Spleen (tissue), 11 donors: ENCODE results near the gene CPSF4L. TPM values are rescaled to one million over a fixed set of nuclear protein-coding genes. Genes with fewer than 3 reads are reported as not detected.

ENCODE experiments used
- DNase-seq: peaks from one replicate; pipeline ENCODE4 v3.0.0-alpha.2; 2020
- H3K27ac ChIP-seq, 8 donors: fragments of 200-600 bp; sonication (generic) in 7 of 8; 1 replicate in 4 of 8; 2 replicates in 4 of 8; pipeline versions ENCODE4 v1.5.0 to v1.8.0; 2016 to 2021; ENCODE audit warnings: inconsistent platforms in 4 of 8, mild to moderate bottlenecking in 4 of 8, moderate library complexity in 1 of 8
- H3K27me3 ChIP-seq, 7 donors: fragments of 200-600 bp; sonication (generic) in 6 of 7; replicated peaks in 1 of 7; 1 replicate in 4 of 7; 2 replicates in 3 of 7; pipeline versions ENCODE4 v1.5.0 to v1.8.0; 2016 to 2021; ENCODE audit warnings: inconsistent platforms in 3 of 7, mild to moderate bottlenecking in 1 of 7
- H3K36me3 ChIP-seq, 6 donors: fragments of 200-600 bp; sonication (generic) in 5 of 6; 1 replicate in 4 of 6; 2 replicates in 2 of 6; pipeline versions ENCODE4 v1.5.0 to v1.8.0; 2016 to 2021; ENCODE audit warnings: inconsistent platforms in 2 of 6
- H3K4me1 ChIP-seq, 6 donors: fragments of 200-600 bp; sonication (generic) in 5 of 6; 1 replicate in 3 of 6; 2 replicates in 3 of 6; pipeline versions ENCODE4 v1.5.0 to v1.8.0; 2016 to 2021; ENCODE audit warnings: inconsistent platforms in 3 of 6
- H3K4me3 ChIP-seq, 8 donors: fragments of 200-600 bp; sonication (generic) in 7 of 8; 1 replicate in 4 of 8; 2 replicates in 4 of 8; pipeline versions ENCODE4 v1.5.0 to v1.8.0; 2016 to 2021; ENCODE audit warnings: inconsistent platforms in 4 of 8, mild to moderate bottlenecking in 4 of 8, moderate library complexity in 2 of 8
- H3K9me3 ChIP-seq, 8 donors: fragments of 200-600 bp; sonication (generic) in 7 of 8; 1 replicate in 4 of 8; 2 replicates in 4 of 8; pipeline versions ENCODE4 v1.5.0 to v1.8.0; 2016 to 2021; ENCODE audit warnings: inconsistent platforms in 4 of 8
- POLR2A ChIP-seq, 3 donors: fragments of 450-650 bp; IDR thresholded peaks; one replicate each; pipeline ENCODE4 v1.5.1; 2017; ENCODE audit warnings: antibody characterized with exemption in 3 of 3, mild to moderate bottlenecking in 1 of 3
- POLR2AphosphoS5 ChIP-seq, 3 donors: sonication (generic); formaldehyde crosslinking; IDR thresholded peaks; one replicate each; pipeline ENCODE4 v1.5.1; 2017; ENCODE audit warnings: antibody characterized with exemption in 3 of 3
- WGBS, 5 donors: extraction: QIAGEN DNeasy Blood & Tissue Kit in 3 of 5; methylation state at CpG; one replicate each; pipeline versions ENCODE4 v1.1.5 to v1.1.7; 2013 to 2018; 5-methylcytosine and 5-hydroxymethylcytosine counted together
- intact Hi-C: fragments of 100-400 bp; cut with DNase I; formaldehyde crosslinking; loops from one replicate; pipeline ENCODE4 v1.15.0; 2023; ENCODE audit warnings: low total_unique reads
- polyA plus RNA-seq, 3 donors: library from polyadenylated mRNA; stranded (reverse); fragments of 200-250 nt; gene quantifications; one replicate each; pipeline ENCODE4 v1.2.1, GENCODE V29; 2013
- total RNA-seq, 7 donors: library from RNA; depleted of rRNA in 3 of 7; stranded (reverse); fragments of >200 nt in 3 of 7; fragmentation: NEBNext Ultra II Directional in 4 of 7; extraction: Animal tissue kit (Norgen Biotek cat#: 25700) in 4 of 7; gene quantifications; one replicate each; pipeline versions ENCODE4 v1.1.0 to v1.2.1, GENCODE V29; 2016 to 2021
- TF ChIP-seq, protein P1 (sequence below), 11 experiments: fragments of 200-600 bp in 7 of 11; fragments of 450-650 bp in 4 of 11; sonication (generic) in 4 of 11; IDR thresholded peaks in 8 of 11; conservative IDR thresholded peaks in 3 of 11; 1 replicate in 7 of 11; 2 replicates in 4 of 11; pipeline versions ENCODE4 v1.4.0 to v1.8.0; 2016 to 2021; ENCODE audit warnings: antibody characterized with exemption in 11 of 11, inconsistent platforms in 4 of 11, mild to moderate bottlenecking in 1 of 11
- donor health status: healthy with polysubstance abuse.
- donor health status: DM: no; HTN: no; CAD: no; lungs with moderate emphysema.
- donor health status: DM: no; HTN: no; CAD: no.
- donor health status: Bipolar disorder and iron deficiency.
- donor health status: healthy.
- donor health status: DM: no; HTN: no; CAD: no.
- donor health status: DM: yes; HTN: yes; CAD: no.

CPSF4L gene
- total and polyA plus RNA-seq, 10 donors: not detected

DNA sequence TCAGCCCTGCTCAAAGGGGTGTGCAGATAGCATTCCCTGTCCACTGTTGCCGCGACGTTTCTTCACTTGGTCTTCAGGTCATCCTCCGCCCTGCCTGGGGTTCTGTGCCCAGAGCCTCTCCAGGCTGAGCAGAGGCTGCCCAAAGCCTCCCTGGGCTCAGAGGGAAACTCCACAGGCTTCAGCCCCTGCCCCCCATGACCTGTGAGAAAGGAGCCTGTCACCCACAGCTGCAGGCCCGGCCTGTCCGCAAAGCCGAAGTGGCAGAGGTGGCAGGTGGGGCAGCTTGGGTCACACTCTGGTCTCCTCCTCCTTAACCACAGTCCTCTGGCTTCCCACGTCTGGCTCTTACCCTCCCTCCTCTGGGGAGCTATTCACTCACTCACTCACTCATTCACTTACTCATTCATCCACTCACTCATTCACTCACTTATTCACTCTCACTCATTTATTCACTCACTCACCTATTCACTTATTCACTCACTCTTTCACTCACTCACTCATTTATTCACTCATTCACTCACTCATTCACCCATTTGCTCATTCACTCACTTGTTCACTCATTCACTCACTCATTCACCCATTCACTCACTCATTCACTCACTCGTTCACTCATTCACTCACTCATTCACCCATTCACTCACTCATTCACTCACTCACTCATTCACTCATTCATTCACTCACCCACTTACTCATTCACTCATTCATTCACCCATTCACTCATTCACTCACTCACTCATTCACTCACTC is 7.1 kb upstream of the CPSF4L start:
- Histone ChIP-seq H3K36me3 (no peaks in the 10 kb centered on the region), H3K4me3 (no peak overlapping the region), H3K27ac (no peak overlapping the region), H3K9me3 (peaks cover 0 to 5% (median 0%) of the 10 kb centered on the region in 8 donors), H3K27me3 (no peaks in the 10 kb centered on the region), H3K4me1 (no peaks in the 10 kb centered on the region)
- no peak for DNase-seq
- intact Hi-C loops: no loop called here
- no peak for TF ChIP-seq POLR2A (IDR thresholded peaks at IDR 0.05)
- TF ChIP-seq POLR2AphosphoS5 (IDR thresholded peaks at IDR 0.05): no peak
- TF ChIP-seq, protein P1, sequence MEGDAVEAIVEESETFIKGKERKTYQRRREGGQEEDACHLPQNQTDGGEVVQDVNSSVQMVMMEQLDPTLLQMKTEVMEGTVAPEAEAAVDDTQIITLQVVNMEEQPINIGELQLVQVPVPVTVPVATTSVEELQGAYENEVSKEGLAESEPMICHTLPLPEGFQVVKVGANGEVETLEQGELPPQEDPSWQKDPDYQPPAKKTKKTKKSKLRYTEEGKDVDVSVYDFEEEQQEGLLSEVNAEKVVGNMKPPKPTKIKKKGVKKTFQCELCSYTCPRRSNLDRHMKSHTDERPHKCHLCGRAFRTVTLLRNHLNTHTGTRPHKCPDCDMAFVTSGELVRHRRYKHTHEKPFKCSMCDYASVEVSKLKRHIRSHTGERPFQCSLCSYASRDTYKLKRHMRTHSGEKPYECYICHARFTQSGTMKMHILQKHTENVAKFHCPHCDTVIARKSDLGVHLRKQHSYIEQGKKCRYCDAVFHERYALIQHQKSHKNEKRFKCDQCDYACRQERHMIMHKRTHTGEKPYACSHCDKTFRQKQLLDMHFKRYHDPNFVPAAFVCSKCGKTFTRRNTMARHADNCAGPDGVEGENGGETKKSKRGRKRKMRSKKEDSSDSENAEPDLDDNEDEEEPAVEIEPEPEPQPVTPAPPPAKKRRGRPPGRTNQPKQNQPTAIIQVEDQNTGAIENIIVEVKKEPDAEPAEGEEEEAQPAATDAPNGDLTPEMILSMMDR (IDR thresholded peaks at IDR 0.05 in 8 of 11, conservative IDR thresholded peaks at IDR 0.05 in 3 of 11): no peak
- WGBS, 5 donors: 60 to 87% (median 83%) methylated on average over 5 to 9 of the region's 9 CpGs

- intact Hi-C loops: no loop called here
- Histone ChIP-seq H3K27me3 (no peaks in the 10 kb centered on the region), H3K4me3 (no peak overlapping the region), H3K9me3 (peaks cover 0 to 5% (median 0%) of the 10 kb centered on the region in 8 donors), H3K36me3 (no peaks in the 10 kb centered on the region), H3K4me1 (peaks cover 0 to 4% (median 0%) of the 10 kb centered on the region in 6 donors), H3K27ac (no peak overlapping the region)
- TF ChIP-seq POLR2AphosphoS5 (IDR thresholded peaks at IDR 0.05) (no peak), POLR2A (IDR thresholded peaks at IDR 0.05) (no peak)
- TF ChIP-seq, protein P1 (IDR thresholded peaks at IDR 0.05 in 8 of 11, conservative IDR thresholded peaks at IDR 0.05 in 3 of 11): no peak
- 73 to 81% (median 77%) methylated on average over 9 to 11 of the region's 11 CpGs for WGBS, 5 donors
- DNase-seq: no peak
Observed at GRCh38 chr17:73267648-73268537, 6.2 kb upstream of the CPSF4L start.

DNA sequence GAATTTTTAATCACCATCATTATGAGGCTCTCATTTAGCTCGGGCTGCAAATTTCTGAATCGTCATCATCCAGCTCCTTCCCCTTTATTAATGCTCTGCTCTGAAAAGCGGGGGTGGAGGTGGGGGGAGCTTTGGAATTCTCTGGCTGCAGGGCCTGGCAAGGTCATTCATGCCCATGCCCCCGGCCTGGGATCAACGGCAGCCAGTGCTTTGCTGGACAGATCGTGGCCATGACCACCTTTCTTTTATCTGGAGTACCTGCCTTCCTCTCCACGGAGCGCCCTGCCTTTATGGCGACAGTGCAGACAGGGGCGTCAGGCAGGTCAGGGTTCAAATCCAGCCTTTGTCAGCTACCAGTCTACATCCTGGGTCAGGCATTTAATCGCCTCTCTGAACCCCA is 5.1 kb upstream of the CPSF4L start:
- Histone ChIP-seq H3K4me1 (peaks cover 0 to 15% (median 0%) of the 10 kb centered on the region in 6 donors), H3K4me3 (no peak overlapping the region), H3K36me3 (no peaks in the 10 kb centered on the region), H3K9me3 (peaks cover 0 to 5% (median 0%) of the 10 kb centered on the region in 8 donors), H3K27ac (no peak overlapping the region), H3K27me3 (no peaks in the 10 kb centered on the region)
- 78 to 88% (median 84%) methylated on average over 11 of the region's 11 CpGs for WGBS, 5 donors
- no peak for TF ChIP-seq POLR2AphosphoS5 (IDR thresholded peaks at IDR 0.05)
- no peak for TF ChIP-seq POLR2A (IDR thresholded peaks at IDR 0.05)
- TF ChIP-seq, protein P1 (IDR thresholded peaks at IDR 0.05 in 8 of 11, conservative IDR thresholded peaks at IDR 0.05 in 3 of 11): no peak
- intact Hi-C loops: no loop called here
- DNase-seq: no peak
